Sigmoid colon (tissue), 7 donors: ENCODE data around the gene FAM210A. TPM values are rescaled to one million over a fixed set of nuclear protein-coding genes. Genes with fewer than 3 reads are reported as not detected.

ENCODE experiments used
- DNase-seq: peaks from one replicate; pipeline ENCODE4 v3.0.0-alpha.2; 2019
- H3K27ac ChIP-seq, 4 donors: fragments of 200-600 bp; sonication (generic); one replicate each; pipeline ENCODE4 v1.5.1; 2016 to 2019; ENCODE audit warnings: mild to moderate bottlenecking in 1 of 4
- H3K27me3 ChIP-seq, 3 donors: fragments of 200-600 bp; sonication (generic); one replicate each; pipeline ENCODE4 v1.5.1; 2019; ENCODE audit warnings: mild to moderate bottlenecking in 1 of 3
- H3K36me3 ChIP-seq, 4 donors: fragments of 200-600 bp; sonication (generic); one replicate each; pipeline ENCODE4 v1.5.1; 2016 to 2019
- H3K4me1 ChIP-seq, 4 donors: fragments of 200-600 bp; sonication (generic); one replicate each; pipeline ENCODE4 v1.5.1; 2017 to 2019
- H3K4me3 ChIP-seq, 4 donors: fragments of 200-600 bp; sonication (generic); one replicate each; pipeline ENCODE4 v1.5.1; 2017 to 2019; ENCODE audit warnings: mild to moderate bottlenecking in 2 of 4, moderate library complexity in 1 of 4
- H3K9me3 ChIP-seq, 4 donors: fragments of 200-600 bp in 3 of 4; sonication (generic) in 3 of 4; one replicate each; pipeline versions ENCODE4 v1.5.1 to v1.6.1; 2013 to 2019
- EP300 ChIP-seq, 4 donors: sonication (generic); formaldehyde crosslinking; IDR thresholded peaks; one replicate each; pipeline ENCODE4 v1.6.1; 2017; ENCODE audit warnings: antibody characterized with exemption in 4 of 4
- POLR2A ChIP-seq, 2 donors: fragments of 450-650 bp; IDR thresholded peaks; one replicate each; pipeline ENCODE4 v1.6.1; 2016; ENCODE audit warnings: antibody characterized with exemption in 2 of 2, mild to moderate bottlenecking in 2 of 2, moderate library complexity in 2 of 2
- POLR2AphosphoS5 ChIP-seq, 4 donors: sonication (generic); formaldehyde crosslinking; IDR thresholded peaks; one replicate each; pipeline ENCODE4 v1.6.1; 2017; ENCODE audit warnings: antibody characterized with exemption in 4 of 4
- WGBS, 2 donors: extraction: QIAGEN DNeasy Blood & Tissue Kit; methylation state at CpG; one replicate each; pipeline ENCODE4 v1.1.7; 2013; 5-methylcytosine and 5-hydroxymethylcytosine counted together
- intact Hi-C: fragments of 100-400 bp; cut with DNase I; formaldehyde crosslinking; loops from one replicate; pipeline ENCODE4 v1.15.1; 2023
- polyA plus RNA-seq, 3 donors: library from polyadenylated mRNA; stranded (reverse); fragments of 200-250 nt; gene quantifications; one replicate each; pipeline ENCODE4 v1.2.3, GENCODE V29; 2013
- total RNA-seq, 4 donors: library from RNA; depleted of rRNA; stranded (reverse); fragments of >200 nt; gene quantifications; one replicate each; pipeline ENCODE4 v1.1.0, GENCODE V29; 2016
- TF ChIP-seq, protein P1 (sequence below), 4 experiments: fragments of 450-650 bp in 3 of 4; fragments of 200-600 bp in 1 of 4; IDR thresholded peaks; one replicate each; pipeline ENCODE4 v1.5.1; 2016 to 2019; ENCODE audit warnings: antibody characterized with exemption in 4 of 4, mild to moderate bottlenecking in 3 of 4, moderate library complexity in 2 of 4
- donor health status: healthy with polysubstance abuse.
- donor health status: Bipolar disorder and iron deficiency.
- donor health status: healthy.

Gene FAM210A
- total and polyA plus RNA-seq, 7 donors: 4.8 to 19.6 (median 11.3) TPM

DNA sequence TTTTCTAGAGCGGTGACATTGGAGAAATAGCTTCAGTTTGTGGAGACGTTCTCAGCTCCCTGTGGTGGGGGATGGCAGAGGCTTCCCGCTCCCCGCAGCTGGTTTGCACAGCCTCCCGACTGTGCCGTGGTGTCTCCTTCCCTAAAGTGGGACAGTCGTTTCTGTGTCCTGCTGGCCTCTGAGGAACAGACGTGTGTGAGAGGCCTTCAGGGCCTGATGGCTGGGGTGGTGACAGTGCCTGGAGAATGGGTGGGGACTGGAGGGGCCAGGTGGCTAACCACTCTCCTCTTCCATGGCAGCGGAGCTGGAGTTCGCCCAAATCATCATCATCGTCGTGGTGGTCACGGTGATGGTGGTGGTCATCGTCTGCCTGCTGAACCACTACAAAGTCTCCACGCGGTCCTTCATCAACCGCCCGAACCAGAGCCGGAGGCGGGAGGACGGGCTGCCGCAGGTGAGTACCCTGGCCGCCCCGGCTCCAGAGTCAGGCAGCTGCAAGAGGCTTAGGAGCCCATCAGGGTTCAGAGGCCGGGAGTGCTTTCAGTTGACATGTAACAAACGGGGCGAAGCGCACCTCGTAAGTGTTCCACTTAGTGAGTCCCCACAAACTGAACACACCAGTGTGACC is 105.4 kb downstream of the FAM210A start:
- TF ChIP-seq EP300 (IDR thresholded peaks at IDR 0.05): no peak
- TF ChIP-seq, protein P1, sequence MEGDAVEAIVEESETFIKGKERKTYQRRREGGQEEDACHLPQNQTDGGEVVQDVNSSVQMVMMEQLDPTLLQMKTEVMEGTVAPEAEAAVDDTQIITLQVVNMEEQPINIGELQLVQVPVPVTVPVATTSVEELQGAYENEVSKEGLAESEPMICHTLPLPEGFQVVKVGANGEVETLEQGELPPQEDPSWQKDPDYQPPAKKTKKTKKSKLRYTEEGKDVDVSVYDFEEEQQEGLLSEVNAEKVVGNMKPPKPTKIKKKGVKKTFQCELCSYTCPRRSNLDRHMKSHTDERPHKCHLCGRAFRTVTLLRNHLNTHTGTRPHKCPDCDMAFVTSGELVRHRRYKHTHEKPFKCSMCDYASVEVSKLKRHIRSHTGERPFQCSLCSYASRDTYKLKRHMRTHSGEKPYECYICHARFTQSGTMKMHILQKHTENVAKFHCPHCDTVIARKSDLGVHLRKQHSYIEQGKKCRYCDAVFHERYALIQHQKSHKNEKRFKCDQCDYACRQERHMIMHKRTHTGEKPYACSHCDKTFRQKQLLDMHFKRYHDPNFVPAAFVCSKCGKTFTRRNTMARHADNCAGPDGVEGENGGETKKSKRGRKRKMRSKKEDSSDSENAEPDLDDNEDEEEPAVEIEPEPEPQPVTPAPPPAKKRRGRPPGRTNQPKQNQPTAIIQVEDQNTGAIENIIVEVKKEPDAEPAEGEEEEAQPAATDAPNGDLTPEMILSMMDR (IDR thresholded peaks at IDR 0.05): no peak
- Histone ChIP-seq H3K27me3 (no peaks in the 10 kb centered on the region), H3K4me3 (no peak overlapping the region), H3K27ac (no peak overlapping the region), H3K36me3 (peaks cover 0 to 4% (median 0%) of the 10 kb centered on the region in 4 donors), H3K9me3 (no peaks in the 10 kb centered on the region), H3K4me1 (peaks cover 0 to 2% (median 0%) of the 10 kb centered on the region in 4 donors)
- peak; percentile 30 for DNase-seq
- intact Hi-C loops: no loop called here
- 94 to 97% methylated on average over 29 of the region's 29 CpGs for WGBS, 2 donors

DNA sequence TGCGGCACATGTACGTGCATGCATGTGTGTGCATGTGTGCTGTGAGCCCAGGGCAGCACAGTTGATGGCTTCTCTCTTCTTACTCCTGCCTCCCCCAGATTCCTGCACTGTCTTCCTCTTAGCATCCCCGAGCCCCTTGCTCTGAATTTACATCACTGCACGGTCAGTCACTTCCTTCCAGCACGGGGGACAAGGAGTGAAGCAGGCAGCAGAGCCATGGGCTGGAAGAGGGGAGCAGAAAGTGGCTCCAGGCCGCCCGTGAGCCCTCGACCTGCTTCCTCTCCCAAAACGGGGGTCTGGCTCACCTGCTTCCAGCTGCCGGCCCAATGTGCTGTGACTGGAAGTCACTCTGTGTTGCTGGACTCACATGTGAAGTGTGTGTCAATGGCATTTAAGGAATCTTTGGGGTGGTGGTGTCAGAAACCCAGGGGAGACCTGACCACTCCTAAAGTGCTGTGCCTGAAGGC is 106.1 kb downstream of the FAM210A start:
- Histone ChIP-seq H3K27me3 (no peaks in the 10 kb centered on the region), H3K36me3 (peaks cover 0 to 4% (median 0%) of the 10 kb centered on the region in 4 donors), H3K27ac (no peak overlapping the region), H3K4me1 (peaks cover 0 to 7% (median 2%) of the 10 kb centered on the region in 4 donors), H3K4me3 (no peak overlapping the region), H3K9me3 (no peaks in the 10 kb centered on the region)
- peak; percentile 34 for DNase-seq
- WGBS, 2 donors: 90 to 94% methylated on average over 10 of the region's 10 CpGs
- intact Hi-C loops: no loop called here
- TF ChIP-seq, protein P1 (IDR thresholded peaks at IDR 0.05): no peak
- TF ChIP-seq EP300 (IDR thresholded peaks at IDR 0.05) (no peak), POLR2AphosphoS5 (IDR thresholded peaks at IDR 0.05) (no peak)

DNA sequence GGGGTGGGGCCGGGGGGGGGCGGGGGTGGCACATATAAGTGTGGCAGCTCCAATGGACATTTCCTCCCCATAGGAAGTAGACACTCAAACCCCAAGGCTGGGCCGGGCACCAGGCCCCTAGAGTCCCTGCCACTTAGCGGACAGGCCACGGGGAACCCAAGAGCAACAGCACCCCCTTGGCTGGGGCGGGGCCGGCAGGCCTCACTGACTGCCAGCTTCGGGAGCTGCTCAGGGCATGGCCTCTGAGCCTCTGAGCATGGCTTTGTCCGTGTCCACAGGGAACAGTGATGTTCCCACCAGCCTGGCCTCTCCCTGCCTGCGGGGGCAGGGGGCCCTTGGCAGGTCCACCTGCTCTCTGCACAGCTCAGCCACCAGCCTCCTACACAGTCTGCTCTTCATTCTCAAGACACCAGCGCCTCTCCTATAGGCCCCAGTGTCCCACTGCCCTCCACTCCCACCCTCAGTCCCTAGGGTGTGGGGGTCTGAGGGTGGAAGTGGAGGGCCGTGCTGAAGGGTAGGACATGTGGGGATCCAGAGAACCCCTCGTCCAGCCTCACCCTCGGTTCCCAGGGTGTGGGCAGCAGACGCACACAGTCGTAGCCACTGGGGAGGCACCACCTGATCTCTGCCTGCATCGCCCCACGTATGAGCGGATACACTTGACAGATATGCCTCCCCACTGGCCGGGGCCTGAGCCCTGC is 106.7 kb downstream of the FAM210A start:
- H3K27me3 ChIP-seq: no peaks in the 10 kb centered on the region
- 92 to 93% methylated on average over 20 of the region's 20 CpGs for WGBS, 2 donors
- peak; percentile 55 for DNase-seq
- H3K4me3 ChIP-seq: no peak overlapping the region
- intact Hi-C loops: loop anchor here (10.0 kb wide), 1 partner anchor 105 kb away; the partner anchor contains the start of genes FAM210A and RNMT
- no peaks in the 10 kb centered on the region for H3K9me3 ChIP-seq
- H3K27ac ChIP-seq: no peak overlapping the region
- H3K4me1 ChIP-seq: peaks cover 0 to 13% (median 8%) of the 10 kb centered on the region in 4 donors
- H3K36me3 ChIP-seq: peaks cover 0 to 4% (median 0%) of the 10 kb centered on the region in 4 donors
- TF ChIP-seq, protein P1 (IDR thresholded peaks at IDR 0.05): no peak
- TF ChIP-seq POLR2A (IDR thresholded peaks at IDR 0.05) (no peak), POLR2AphosphoS5 (IDR thresholded peaks at IDR 0.05) (no peak)

DNA sequence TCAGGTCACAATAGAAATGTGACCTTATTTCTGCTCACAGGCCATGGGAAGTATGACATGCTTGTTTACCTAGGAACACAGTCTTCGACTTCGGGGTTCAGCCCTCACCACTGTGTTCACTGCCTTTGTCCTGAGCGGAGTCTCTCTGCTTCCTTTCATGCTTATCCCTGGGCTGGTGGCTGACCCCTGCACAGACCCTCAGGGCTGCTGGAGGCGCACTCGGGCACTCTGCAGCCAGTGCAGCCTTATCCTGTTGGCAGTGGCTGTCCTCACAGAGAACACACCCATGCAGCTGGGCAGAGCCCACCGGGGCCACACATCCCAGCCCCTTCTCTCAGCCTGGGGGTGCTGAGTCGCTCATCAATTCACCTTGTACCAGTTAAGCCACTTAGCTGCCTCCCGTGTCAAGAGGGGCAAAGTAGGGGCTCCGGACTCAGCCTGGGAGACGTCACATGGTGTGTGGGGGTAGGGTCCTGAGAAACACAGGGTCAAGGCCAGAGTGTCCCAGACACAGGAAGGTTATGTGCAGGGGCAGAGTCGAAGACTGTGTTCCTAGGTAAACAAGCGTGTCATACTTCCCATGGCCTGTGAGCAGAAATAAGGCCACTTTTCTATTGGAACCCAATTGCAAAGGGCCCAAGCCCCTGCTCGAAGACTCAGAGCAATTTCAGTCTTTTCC is 107.5 kb downstream of the FAM210A start:
- Histone ChIP-seq H3K36me3 (peaks cover 0 to 4% (median 0%) of the 10 kb centered on the region in 4 donors), H3K9me3 (no peaks in the 10 kb centered on the region), H3K27ac (no peak overlapping the region), H3K27me3 (no peaks in the 10 kb centered on the region), H3K4me1 (peaks cover 0 to 21% (median 11%) of the 10 kb centered on the region in 4 donors), H3K4me3 (no peak overlapping the region)
- 89 to 90% methylated on average over 13 of the region's 13 CpGs for WGBS, 2 donors
- TF ChIP-seq EP300 (IDR thresholded peaks at IDR 0.05) (no peak), POLR2A (IDR thresholded peaks at IDR 0.05) (no peak), POLR2AphosphoS5 (IDR thresholded peaks at IDR 0.05) (no peak)
- TF ChIP-seq, protein P1 (IDR thresholded peaks at IDR 0.05): no peak
- DNase-seq: peak; percentile 50
- intact Hi-C loops: loop anchor here (10.0 kb wide), 1 partner anchor 106 kb away; the partner anchor contains the start of genes FAM210A and RNMT
